Smooth muscle cell (in vitro differentiated cells): Measurements from ENCODE around the gene QRFP. TPM values are rescaled to one million over a fixed set of nuclear protein-coding genes. Genes with fewer than 3 reads are reported as not detected.

ENCODE experiments used
- DNase-seq: peaks from one replicate; lab custom pipeline; 2025; ENCODE audit not compliant: unreplicated experiment; lab: John Stamatoyannopoulos, UW
- H2AFZ ChIP-seq: fragments of 200-600 bp; sonication (generic); 2 replicates; pipeline ENCODE4 v1.6.0; 2016; ENCODE audit warnings: antibody characterized with exemption, low read depth, mild to moderate bottlenecking
- H3F3A ChIP-seq: fragments of 200-600 bp; sonication (generic); 2 replicates; pipeline ENCODE4 v1.6.0; 2017; ENCODE audit warnings: antibody characterized with exemption, low read depth
- H3K27ac ChIP-seq: fragments of 200-600 bp; sonication (generic); 2 replicates; pipeline ENCODE4 v1.5.1; 2016; ENCODE audit warnings: low read depth, mild to moderate bottlenecking
- H3K27me3 ChIP-seq: fragments of 200-600 bp; sonication (generic); 2 replicates; pipeline ENCODE4 v1.6.1; 2016; ENCODE audit warnings: low read depth, mild to moderate bottlenecking
- H3K36me3 ChIP-seq: fragments of 200-600 bp; sonication (generic); 2 replicates; pipeline ENCODE4 v1.5.1; 2016; ENCODE audit warnings: low read depth
- H3K4me1 ChIP-seq: fragments of 200-600 bp; sonication (generic); 2 replicates; pipeline ENCODE4 v1.5.1; 2016; ENCODE audit warnings: low read depth
- H3K4me2 ChIP-seq: fragments of 200-600 bp; sonication (generic); 2 replicates; pipeline ENCODE4 v1.6.0; 2016; ENCODE audit warnings: mild to moderate bottlenecking
- H3K4me3 ChIP-seq: fragments of 200-600 bp; sonication (generic); 2 replicates; pipeline ENCODE4 v1.5.1; 2016; ENCODE audit warnings: mild to moderate bottlenecking
- H3K79me2 ChIP-seq: fragments of 200-600 bp; sonication (generic); 2 replicates; pipeline ENCODE4 v1.6.0; 2016; ENCODE audit warnings: low read depth, mild to moderate bottlenecking
- H3K9ac ChIP-seq: fragments of 200-600 bp; sonication (generic); 2 replicates; pipeline ENCODE4 v1.6.0; 2016; ENCODE audit warnings: low read depth
- H3K9me3 ChIP-seq: fragments of 200-600 bp; sonication (generic); replicated peaks from 2 replicates; pipeline ENCODE4 v1.5.1; 2016; ENCODE audit warnings: low read depth
- H4K20me1 ChIP-seq: fragments of 200-600 bp; sonication (generic); 2 replicates; pipeline ENCODE4 v1.6.0; 2016; ENCODE audit warnings: low read depth
- WGBS: methylation state at CpG from one replicate; pipeline ENCODE4 v1.1.7; 2016; ENCODE audit warnings: low lambda C conversion rate; 5-methylcytosine and 5-hydroxymethylcytosine counted together
- polyA plus RNA-seq: library from polyadenylated mRNA; unstranded; fragments of >200 nt; fragmentation: Nextera tagmentation; extraction: Ambion mirVana; gene quantifications from 2 replicates; pipeline ENCODE4 v1.2.1, GENCODE V29; 2016
- total RNA-seq: library from RNA; depleted of rRNA; stranded (reverse); fragments of >200 nt; gene quantifications from 2 replicates; pipeline ENCODE4 v1.2.3, GENCODE V29; 2014
- TF ChIP-seq, protein P1 (sequence below): fragments of 200-600 bp; sonication (generic); IDR thresholded peaks from 2 replicates; pipeline ENCODE4 v1.5.1; 2017; ENCODE audit warnings: borderline replicate concordance, mild to moderate bottlenecking, antibody characterized with exemption; ENCODE audit not compliant: insufficient read depth, poor library complexity, severe bottlenecking

The QRFP gene
- total and polyA plus RNA-seq, 2 experiments from 2014 or later, result 0.15 TPM; not detected in 1

DNA sequence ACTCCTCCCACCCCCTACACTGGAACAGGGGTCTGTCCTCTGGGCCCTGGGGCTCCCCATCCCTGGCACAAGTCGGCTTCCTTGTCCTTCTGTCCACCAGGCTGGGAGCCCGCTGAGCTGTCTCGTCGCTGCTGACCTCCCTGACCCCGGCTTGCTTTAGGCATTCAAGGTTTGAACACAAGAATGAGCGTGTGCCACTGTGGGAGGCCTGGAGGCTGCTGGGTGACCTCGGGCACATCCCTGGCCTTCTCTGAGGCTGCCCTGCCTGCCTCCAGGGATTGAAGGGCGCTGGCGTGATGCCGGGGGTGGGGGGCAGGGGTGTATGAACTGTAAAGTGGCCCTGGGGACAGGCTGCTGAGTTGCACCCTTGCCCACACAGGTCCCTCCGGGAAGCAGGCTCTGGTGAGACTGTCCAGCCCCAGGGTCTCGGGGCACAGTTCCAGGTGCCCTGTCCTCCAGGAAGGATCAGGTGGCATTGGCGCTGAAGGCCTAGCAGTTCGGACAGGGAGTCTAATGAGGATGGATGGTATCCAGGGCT lies 24.2 kb upstream of the QRFP start:
- no peak overlapping the region for H3K4me2 ChIP-seq
- peaks cover 5% of the 10 kb centered on the region for H3K4me1 ChIP-seq
- no peaks in the 10 kb centered on the region for H3K27me3 ChIP-seq
- DNase-seq, result no peak
- no peaks in the 10 kb centered on the region for H3K79me2 ChIP-seq
- no peaks in the 10 kb centered on the region for H4K20me1 ChIP-seq
- 93% methylated on average over 14 of the region's 14 CpGs for WGBS
- no peak overlapping the region for H2AFZ ChIP-seq
- no peak overlapping the region for H3K27ac ChIP-seq
- H3K36me3 ChIP-seq, result no peaks in the 10 kb centered on the region
- H3K9me3 ChIP-seq, result no peaks in the 10 kb centered on the region
- H3K9ac ChIP-seq, result no peak overlapping the region
- TF ChIP-seq, protein P1, sequence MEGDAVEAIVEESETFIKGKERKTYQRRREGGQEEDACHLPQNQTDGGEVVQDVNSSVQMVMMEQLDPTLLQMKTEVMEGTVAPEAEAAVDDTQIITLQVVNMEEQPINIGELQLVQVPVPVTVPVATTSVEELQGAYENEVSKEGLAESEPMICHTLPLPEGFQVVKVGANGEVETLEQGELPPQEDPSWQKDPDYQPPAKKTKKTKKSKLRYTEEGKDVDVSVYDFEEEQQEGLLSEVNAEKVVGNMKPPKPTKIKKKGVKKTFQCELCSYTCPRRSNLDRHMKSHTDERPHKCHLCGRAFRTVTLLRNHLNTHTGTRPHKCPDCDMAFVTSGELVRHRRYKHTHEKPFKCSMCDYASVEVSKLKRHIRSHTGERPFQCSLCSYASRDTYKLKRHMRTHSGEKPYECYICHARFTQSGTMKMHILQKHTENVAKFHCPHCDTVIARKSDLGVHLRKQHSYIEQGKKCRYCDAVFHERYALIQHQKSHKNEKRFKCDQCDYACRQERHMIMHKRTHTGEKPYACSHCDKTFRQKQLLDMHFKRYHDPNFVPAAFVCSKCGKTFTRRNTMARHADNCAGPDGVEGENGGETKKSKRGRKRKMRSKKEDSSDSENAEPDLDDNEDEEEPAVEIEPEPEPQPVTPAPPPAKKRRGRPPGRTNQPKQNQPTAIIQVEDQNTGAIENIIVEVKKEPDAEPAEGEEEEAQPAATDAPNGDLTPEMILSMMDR, result no peak
- H3K4me3 ChIP-seq, result no peak overlapping the region
- no peaks in the 10 kb centered on the region for H3F3A ChIP-seq

DNA sequence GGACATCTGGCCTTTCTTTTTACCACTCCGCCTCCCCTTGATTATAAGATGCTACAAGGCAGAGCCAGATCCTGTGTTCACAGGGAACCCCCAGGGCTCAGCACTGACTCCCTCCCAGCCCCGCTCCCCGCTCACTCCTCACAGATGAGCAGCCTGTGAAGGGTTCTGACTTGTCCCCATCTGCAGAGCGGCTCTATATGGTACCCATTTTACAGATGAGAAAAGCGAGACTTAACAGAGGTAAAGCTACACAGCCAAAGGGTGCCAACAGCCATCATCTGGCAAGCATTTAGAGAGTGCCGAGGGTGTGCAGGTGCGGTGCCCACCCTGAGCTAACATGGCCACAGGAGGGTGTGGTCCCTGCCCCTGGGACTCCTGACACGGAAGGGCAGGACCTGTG lies 23.6 kb upstream of the QRFP start:
- Histone ChIP-seq H2AFZ (no peak overlapping the region), H3K9ac (no peak overlapping the region), H3K9me3 (no peaks in the 10 kb centered on the region), H3K4me3 (no peak overlapping the region), H4K20me1 (no peaks in the 10 kb centered on the region), H3K4me1 (peaks cover 5% of the 10 kb centered on the region), H3K27me3 (no peaks in the 10 kb centered on the region), H3K79me2 (no peaks in the 10 kb centered on the region), H3K4me2 (no peak overlapping the region), H3K27ac (no peak overlapping the region), H3K36me3 (no peaks in the 10 kb centered on the region), H3F3A (no peaks in the 10 kb centered on the region)
- TF ChIP-seq, protein P1, result no peak
- DNase-seq, result no peak
- WGBS, result 98% methylated on average over 8 of the region's 8 CpGs

DNA sequence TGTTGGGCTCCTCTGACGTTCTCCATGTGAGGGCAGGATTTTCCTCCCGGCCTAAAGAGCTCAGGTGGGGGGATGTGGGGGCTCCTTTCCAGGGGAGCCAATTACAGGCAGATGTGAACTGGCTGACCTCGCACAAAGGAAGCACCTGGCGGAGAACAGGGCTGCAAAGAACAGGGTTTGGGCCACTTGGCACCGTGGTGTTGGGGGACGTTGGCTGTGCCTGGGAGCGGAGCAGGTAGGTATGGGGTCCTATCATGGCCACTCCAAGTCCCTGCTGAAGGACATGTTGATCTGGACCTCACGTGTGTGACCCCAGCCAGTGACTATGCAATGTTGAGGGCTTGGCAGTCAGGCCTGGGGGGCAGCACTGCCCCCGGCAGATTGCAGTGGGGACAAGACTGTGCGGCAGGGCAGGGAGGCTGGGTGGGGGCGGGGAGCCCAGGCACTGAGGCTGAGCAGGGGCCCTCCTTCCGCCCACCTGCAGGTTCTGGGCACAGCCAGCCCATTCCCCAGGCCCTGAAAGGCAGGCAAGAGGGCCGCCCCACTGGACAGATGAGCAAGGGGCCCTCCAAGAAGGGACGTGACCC lies 23.0 kb upstream of the QRFP start:
- H3K4me3 ChIP-seq, result no peak overlapping the region
- H3K27ac ChIP-seq, result no peak overlapping the region
- no peaks in the 10 kb centered on the region for H3F3A ChIP-seq
- H2AFZ ChIP-seq, result no peak overlapping the region
- no peak overlapping the region for H3K9ac ChIP-seq
- no peaks in the 10 kb centered on the region for H3K9me3 ChIP-seq
- no peaks in the 10 kb centered on the region for H3K27me3 ChIP-seq
- DNase-seq, result no peak
- H3K79me2 ChIP-seq, result no peaks in the 10 kb centered on the region
- peaks cover 5% of the 10 kb centered on the region for H3K4me1 ChIP-seq
- no peaks in the 10 kb centered on the region for H3K36me3 ChIP-seq
- H3K4me2 ChIP-seq, result no peak overlapping the region
- H4K20me1 ChIP-seq, result no peaks in the 10 kb centered on the region
- TF ChIP-seq, protein P1, result no peak
- 92% methylated on average over 13 of the region's 14 CpGs for WGBS
